ENCODE results near the gene RAB22A.

The RAB22A gene

DNA sequence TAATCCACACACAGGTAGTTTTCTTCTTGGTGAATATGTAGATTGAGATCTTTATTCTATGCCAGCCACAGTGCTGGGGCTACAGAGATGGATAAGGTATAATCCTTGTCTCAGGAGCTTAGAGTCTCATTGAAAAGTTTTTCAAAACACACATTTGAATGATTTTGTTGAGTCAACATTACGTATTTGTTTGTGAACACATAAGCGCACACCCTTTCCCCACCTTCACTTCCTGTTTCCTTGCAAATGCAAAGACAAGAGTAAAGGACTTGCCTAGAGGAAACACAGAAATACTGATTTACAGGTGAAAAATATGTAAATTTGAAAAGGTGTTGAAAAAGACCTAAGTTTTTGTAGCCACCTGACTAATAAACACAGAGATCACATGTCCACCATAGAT, 107.3 kb downstream of the RAB22A start:
- no peak for DNase-seq

Data from NCI-H2029 (cell line).